ENCODE measurements around the gene FAM169A. TPM values are rescaled to one million over a fixed set of nuclear protein-coding genes. Genes with fewer than 3 reads are reported as not detected.

The FAM169A gene
- total and polyA plus RNA-seq, 2 experiments from 2014 or later: 16.9 to 97.7 TPM

GRCh38 chr5:74903165-74903787 lies 37.1 kb upstream of the FAM169A start:
- H3K79me2 ChIP-seq (replicated peaks; ENCODE audit: insufficient read depth): no peaks in the 10 kb centered on the region
- peak; percentile 93 for DNase-seq (ENCODE audit: low spot score)
- peaks cover 6% of the 10 kb centered on the region for H3K36me3 Mint-ChIP-seq (ENCODE audit: low read depth)
- peaks cover 7% of the 10 kb centered on the region; the same call in 1 of the 2 replicates for H3K4me1 ChIP-seq (ENCODE audit: insufficient read depth)
- no peak overlapping the region for H3K4me2 ChIP-seq
- no peak overlapping the region for H3K4me3 Mint-ChIP-seq
- H4K20me1 ChIP-seq (replicated peaks; ENCODE audit: insufficient read depth): no peaks in the 10 kb centered on the region
- H2AFZ ChIP-seq: peak overlapping the region; percentile 4; the same call in 1 of the 2 replicates
- peak overlapping the region; percentile 8; the same call in 1 of the 2 replicates for H3K27ac Mint-ChIP-seq
- H3K36me3 ChIP-seq (ENCODE audit: insufficient read depth): no peaks in the 10 kb centered on the region
- TF ChIP-seq NANOG (IDR thresholded peaks at IDR 0.05; ENCODE audit: borderline replicate concordance): no peak
- peak; percentile 95 to 99 for TF ChIP-seq CTCF (conservative IDR thresholded peaks at IDR 0.05; ENCODE audit: low read depth in 2 of 2)
- TF ChIP-seq CREB1 (CRISPR knock-in tag; IDR thresholded peaks at IDR 0.05; ENCODE audit: low read depth): peak; percentile 79
- H3F3A ChIP-seq (replicated peaks; ENCODE audit: low read depth): no peaks in the 10 kb centered on the region
- no peaks in the 10 kb centered on the region for H3K27me3 ChIP-seq (ENCODE audit: insufficient read depth)
- H3K4me1 Mint-ChIP-seq: peaks cover 10% of the 10 kb centered on the region
- peaks cover 13% of the 10 kb centered on the region for H3K9me3 Mint-ChIP-seq
- no peak overlapping the region for H3K27ac ChIP-seq (ENCODE audit: low read depth)
- peak; percentile 100 for ATAC-seq
- no peaks in the 10 kb centered on the region for H3K9me2 ChIP-seq (ENCODE audit: insufficient read depth)
- peaks cover 5% of the 10 kb centered on the region for H3K27me3 Mint-ChIP-seq (ENCODE audit: insufficient read depth, low read depth, poor library complexity)
- no peak overlapping the region for H3K4me3 ChIP-seq

- Mint-ChIP-seq H3K27ac (no peak overlapping the region), H3K4me1 (no peaks in the 10 kb centered on the region; the same call in 2 of the 3 replicates), H3K36me3 (ENCODE audit: low read depth) (peaks cover 5% of the 10 kb centered on the region; the same call in 1 of the 3 replicates), H3K9me3 (peaks cover 11% of the 10 kb centered on the region), H3K4me3 (no peak overlapping the region), H3K27me3 (ENCODE audit: insufficient read depth, low read depth, poor library complexity) (peaks cover 2% of the 10 kb centered on the region)
- Histone ChIP-seq H2AFZ (peak overlapping the region; percentile 89), H3K27me3 (ENCODE audit: insufficient read depth) (no peaks in the 10 kb centered on the region), H3K4me2 (0 out of 2 replicates have a peak overlapping the region, but pooled peaks have one; percentile 14), H3K9me2 (ENCODE audit: insufficient read depth) (no peaks in the 10 kb centered on the region), H3K36me3 (ENCODE audit: insufficient read depth) (no peaks in the 10 kb centered on the region), H4K20me1 (replicated peaks; ENCODE audit: insufficient read depth) (no peaks in the 10 kb centered on the region), H3K4me3 (no peak overlapping the region), H3F3A (replicated peaks; ENCODE audit: low read depth) (0 out of 2 replicates have a peak, but pooled peaks cover 5% of the 10 kb centered on the region), H3K4me1 (ENCODE audit: insufficient read depth) (peaks cover 6% of the 10 kb centered on the region; the same call in 1 of the 2 replicates), H3K79me2 (replicated peaks; ENCODE audit: insufficient read depth) (no peaks in the 10 kb centered on the region), H3K27ac (ENCODE audit: low read depth) (no peak overlapping the region)
- ATAC-seq: no peak
- no peak for DNase-seq (ENCODE audit: low spot score)
- TF ChIP-seq EZH2phosphoT487 (IDR thresholded peaks at IDR 0.05; ENCODE audit: unreplicated experiment): no peak
- TF ChIP-seq STAT1 (IDR thresholded peaks at IDR 0.05; ENCODE audit: unreplicated experiment): no peak
- no peak for TF ChIP-seq ZNF462 (CRISPR knock-in tag; IDR thresholded peaks at IDR 0.05)
- TF ChIP-seq EZH2 (IDR thresholded peaks at IDR 0.05; ENCODE audit: low read depth, unreplicated experiment): no peak
- no peak for TF ChIP-seq ZNF114 (CRISPR knock-in tag; IDR thresholded peaks at IDR 0.05)
- TF ChIP-seq NANOG (IDR thresholded peaks at IDR 0.05; ENCODE audit: borderline replicate concordance): no peak
- no peak for TF ChIP-seq ZNF331 (CRISPR knock-in tag; IDR thresholded peaks at IDR 0.05; ENCODE audit: low read depth)
Observed at GRCh38 chr5:74897049-74897448, 30.9 kb upstream of the FAM169A start.

Measured in GM23338 (cell line).